ENCODE measurements around the gene THSD4.
"Not testable (repeated sequence)": the region's sequence is repeated elsewhere in the genome, so short reads cannot be mapped to it uniquely, and the experiment has no call there.

DNA sequence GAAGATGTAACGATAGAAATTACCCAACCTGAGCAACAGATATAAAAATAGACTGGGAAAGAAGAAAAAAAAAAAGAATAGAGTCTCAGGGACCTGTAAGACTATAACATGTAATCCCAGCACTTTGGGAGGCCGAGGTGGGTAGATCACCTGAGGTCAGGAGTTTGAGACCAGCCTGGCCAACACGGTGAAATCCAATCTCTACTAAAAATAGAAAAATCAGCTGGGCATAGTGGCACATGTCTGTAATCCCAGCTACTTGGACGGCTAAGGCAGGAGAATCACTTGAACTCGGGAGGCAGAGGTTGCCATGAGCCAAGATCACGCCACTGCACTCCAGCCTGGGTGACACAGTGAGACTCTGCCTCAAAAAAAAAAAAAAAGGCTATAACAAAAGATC lies 12.9 kb downstream of the THSD4 start:
- TF ChIP-seq, protein P1, sequence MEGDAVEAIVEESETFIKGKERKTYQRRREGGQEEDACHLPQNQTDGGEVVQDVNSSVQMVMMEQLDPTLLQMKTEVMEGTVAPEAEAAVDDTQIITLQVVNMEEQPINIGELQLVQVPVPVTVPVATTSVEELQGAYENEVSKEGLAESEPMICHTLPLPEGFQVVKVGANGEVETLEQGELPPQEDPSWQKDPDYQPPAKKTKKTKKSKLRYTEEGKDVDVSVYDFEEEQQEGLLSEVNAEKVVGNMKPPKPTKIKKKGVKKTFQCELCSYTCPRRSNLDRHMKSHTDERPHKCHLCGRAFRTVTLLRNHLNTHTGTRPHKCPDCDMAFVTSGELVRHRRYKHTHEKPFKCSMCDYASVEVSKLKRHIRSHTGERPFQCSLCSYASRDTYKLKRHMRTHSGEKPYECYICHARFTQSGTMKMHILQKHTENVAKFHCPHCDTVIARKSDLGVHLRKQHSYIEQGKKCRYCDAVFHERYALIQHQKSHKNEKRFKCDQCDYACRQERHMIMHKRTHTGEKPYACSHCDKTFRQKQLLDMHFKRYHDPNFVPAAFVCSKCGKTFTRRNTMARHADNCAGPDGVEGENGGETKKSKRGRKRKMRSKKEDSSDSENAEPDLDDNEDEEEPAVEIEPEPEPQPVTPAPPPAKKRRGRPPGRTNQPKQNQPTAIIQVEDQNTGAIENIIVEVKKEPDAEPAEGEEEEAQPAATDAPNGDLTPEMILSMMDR (IDR thresholded peaks at IDR 0.05) = not testable (repeated sequence)
- TF ChIP-seq POLR2A (IDR thresholded peaks at IDR 0.05) = not testable (repeated sequence)
